HG02970 (cell line): ENCODE results near the gene APLP2.
"Not testable (repeated sequence)": the region's sequence is repeated elsewhere in the genome, so short reads cannot be mapped to it uniquely, and the experiment has no call there.

Experiments
- ATAC-seq: cut with Tn5 transposase; IDR thresholded peaks from one replicate; pipeline ENCODE4 v1.9.1; 2021; ENCODE audit warnings: mild to moderate bottlenecking, moderate library complexity, moderate number of reproducible peaks; ENCODE audit not compliant: unreplicated experiment, low FRiP score

Gene APLP2

DNA sequence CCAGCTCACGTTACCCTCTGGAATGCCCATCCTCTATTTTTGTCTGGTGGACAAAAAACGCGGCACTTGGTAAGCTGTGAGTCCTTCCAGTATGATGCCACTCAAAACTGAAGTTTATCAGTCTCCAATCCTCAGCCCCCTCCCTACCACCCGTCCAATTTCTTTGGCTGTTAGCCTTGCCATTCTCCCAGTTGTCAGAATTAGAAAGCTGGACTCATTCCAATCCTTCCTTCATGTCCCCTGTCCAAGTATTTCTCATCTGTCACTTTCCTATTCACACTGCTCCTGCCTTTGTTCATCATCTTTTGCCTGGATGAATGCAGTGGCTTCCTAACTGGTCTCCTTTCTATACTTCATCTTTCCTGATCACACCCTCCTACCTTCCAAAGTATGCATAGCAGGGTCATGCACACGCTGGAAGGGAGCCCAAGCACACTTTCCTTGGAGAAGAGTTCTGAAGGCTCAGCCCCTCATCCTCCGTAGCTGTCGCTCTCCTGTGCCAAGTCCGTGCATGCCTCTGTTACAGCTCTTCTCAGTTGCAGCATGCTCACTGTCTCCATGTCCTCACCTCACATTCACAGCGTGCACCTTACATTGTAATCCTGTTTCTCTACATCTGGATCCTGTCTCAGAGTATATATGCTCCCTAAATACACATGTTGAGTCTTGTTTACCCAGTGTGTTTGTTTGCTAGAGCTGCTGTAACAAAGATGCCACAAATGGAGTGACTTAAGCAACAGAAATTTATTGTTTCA, 19.4 kb downstream of the APLP2 start:
- ATAC-seq, result no peak

DNA sequence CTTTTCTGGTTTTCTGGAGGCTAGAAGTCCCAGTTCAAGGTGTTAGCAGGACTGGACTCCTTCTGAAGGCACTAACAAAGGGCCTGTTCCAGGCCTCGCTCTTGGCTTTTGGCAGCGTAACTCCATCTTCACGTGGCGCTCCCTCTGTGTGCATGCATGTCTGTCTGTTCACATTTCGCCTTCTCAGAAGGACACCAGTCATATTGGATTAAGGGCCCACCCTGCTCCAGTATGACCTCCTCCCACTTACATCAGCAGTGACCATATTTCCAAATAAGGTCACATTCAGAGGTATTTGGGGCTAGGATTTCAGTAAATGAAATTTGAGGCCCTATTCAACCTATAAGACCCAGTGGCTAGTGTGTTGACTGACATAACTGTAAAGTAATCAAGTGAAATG, 20.0 kb downstream of the APLP2 start:
- ATAC-seq, result no peak

DNA sequence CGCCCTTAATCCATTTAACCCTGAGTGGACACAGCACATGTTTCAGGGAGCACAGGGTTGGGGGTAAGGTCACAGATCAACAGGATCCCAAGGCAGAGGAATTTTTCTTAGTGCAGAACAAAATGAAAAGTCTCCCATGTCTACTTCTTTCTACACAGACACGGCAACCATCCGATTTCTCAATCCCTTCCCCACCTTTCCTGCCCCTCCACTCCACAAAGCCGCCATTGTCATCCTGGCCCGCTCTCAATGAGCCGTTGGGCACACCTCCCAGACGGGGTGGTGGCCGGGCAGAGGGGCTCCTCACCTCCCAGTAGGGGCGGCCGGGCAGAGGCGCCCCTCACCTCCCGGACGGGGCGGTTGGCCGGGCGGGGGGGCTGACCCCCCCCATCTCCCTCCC, 20.8 kb downstream of the APLP2 start:
- ATAC-seq, result not testable (repeated sequence)

DNA sequence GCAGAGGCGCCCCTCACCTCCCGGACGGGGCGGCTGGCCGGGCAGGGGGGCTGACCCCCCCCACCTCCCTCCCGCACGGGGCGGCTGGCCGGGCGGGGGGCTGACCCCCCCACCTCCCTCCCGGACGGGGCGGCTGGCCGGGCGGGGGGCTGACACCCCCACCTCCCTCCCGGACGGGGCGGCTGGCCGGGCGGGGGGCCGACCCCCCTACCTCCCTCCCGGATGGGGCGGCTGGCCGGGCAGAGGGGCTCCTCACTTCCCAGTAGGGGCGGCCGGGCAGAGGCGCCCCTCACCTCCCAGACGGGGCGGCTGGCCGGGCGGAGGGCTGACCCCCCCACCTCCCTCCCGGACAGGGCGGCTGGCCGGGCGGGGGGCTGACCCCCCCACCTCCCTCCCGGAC, 21.5 kb downstream of the APLP2 start:
- ATAC-seq, result not testable (repeated sequence)

DNA sequence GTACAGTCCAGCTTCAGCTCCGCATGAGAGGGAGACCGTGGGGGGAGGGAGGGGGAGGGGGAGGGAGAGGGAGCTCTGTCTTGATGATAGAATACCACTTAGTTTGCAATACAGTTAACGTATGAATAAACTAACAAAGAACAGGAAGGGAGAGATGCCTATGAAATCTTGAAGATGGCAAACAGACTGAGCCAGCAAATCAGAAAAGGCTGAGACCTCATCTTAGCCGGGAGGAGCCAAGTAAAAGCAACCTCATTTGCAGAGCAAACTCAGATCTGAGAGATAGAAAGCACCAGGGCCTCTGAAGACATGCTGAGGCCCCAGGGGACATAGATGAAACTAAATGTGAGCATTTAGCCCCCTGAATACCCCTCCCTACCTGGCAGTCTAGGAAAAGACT, 23.0 kb downstream of the APLP2 start:
- no peak for ATAC-seq

DNA sequence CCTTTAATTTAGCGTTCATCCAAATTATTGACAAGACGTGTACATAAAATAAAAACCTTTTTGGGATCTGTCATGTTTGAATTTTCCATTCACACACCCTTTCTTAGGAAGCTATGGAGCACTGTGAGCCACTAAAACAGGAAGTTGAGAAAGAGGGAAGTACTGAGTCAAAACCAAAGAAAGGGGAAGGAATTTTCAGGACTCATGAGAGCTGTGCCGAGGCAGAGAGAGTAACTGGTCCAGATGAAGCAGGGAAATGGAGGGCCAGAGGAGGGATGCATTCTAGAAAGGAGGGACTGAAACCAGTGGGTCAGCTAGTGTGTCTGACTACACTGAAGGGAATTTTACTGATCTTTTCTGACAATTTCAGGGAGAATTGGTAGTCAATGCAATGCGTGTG, 24.9 kb downstream of the APLP2 start:
- no peak for ATAC-seq

GRCh38 chr11:130095326-130095725, 25.6 kb downstream of the APLP2 start:
- ATAC-seq, result no peak

DNA sequence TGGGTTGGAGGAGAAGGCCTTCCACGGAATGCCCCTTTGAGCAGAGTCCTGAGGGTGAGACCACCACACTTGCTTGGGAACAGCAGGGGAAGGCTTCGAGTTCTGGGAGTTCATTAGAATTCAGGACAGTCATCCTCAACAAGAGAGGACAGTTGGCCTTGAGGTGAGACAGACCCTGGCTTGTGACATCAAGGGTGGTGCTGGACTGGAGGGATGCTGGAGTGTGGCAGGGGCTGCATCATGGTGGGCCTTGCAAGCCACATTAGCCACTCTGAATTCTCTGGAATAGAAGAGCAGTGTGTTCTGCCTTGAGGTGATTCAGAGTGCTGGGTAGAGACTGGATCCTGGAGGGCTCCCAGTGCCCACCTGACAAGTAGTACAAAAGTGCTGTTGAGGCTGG, 26.3 kb downstream of the APLP2 start:
- ATAC-seq, result no peak

DNA sequence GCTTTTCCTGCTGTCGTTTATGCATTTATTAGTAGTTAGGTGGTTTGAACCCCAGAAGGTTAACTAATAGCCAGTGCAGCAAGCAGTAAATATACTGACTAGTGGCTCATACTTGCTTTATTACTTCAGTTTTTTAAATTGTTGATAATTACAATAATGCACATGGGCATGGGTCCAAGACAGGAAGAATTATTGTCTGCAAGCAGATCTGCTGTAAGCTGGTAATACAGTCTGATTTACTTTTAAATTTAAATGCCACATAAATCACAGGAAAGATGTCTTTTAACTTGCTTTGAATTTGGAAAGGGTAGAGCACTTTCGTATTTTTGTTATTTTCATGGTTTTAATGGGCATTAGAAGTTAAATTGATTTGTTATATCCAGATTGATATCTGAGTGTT, 27.1 kb downstream of the APLP2 start:
- ATAC-seq, result no peak

DNA sequence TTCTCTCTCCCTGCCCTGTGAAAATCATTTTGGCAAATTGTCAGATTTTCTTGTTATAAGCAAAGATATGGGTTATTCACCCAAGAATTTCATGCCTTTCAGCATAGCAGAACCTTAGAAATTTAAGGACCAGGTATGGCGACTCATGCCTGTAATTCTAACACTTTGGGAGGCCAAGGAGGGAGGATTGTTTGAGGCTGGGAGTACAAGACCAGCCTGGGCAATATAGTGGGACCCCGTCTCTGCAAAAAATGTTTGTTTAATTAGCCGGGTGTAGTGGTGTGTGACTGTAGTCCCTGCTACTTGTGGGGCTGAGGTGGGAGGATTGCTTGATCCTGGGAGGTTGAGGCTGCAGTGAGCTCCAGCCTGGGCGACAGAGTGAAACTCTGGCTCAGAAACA, 27.6 kb downstream of the APLP2 start:
- no peak for ATAC-seq

GRCh38 chr11:130099356-130099755, 29.7 kb downstream of the APLP2 start:
- no peak for ATAC-seq

DNA sequence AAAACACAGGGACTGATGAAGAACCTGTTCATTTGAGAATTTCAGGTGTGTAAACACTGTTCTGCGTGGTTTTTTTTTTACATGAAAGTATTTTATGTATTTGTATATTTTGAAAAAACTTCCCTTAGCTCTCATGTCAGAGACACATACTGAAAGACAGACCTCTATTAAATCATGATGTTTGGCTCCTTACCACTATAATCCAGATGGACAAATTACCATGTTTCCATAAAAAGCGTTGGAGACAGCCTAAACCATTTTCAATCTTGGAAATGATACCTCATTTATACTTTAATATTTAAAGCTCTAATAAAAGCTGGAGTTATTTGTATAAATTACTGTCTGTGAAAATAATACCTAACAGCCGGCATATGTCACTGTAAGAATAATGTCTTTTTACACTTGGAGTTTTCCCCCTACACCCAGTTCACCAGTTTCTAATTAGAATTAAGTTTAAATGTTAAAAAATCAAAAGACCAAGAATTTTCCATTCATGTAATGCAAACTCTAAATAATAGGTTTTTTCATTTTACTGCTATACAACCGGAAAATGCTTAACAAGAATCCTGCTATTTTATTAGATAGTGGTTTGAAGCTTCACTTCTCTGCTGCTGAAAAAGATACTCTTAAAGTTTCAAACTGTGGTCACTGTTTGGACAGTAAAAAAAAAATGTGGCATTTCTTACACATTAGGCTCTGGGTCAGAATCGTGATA, 30.8 kb downstream of the APLP2 start:
- no peak for ATAC-seq

DNA sequence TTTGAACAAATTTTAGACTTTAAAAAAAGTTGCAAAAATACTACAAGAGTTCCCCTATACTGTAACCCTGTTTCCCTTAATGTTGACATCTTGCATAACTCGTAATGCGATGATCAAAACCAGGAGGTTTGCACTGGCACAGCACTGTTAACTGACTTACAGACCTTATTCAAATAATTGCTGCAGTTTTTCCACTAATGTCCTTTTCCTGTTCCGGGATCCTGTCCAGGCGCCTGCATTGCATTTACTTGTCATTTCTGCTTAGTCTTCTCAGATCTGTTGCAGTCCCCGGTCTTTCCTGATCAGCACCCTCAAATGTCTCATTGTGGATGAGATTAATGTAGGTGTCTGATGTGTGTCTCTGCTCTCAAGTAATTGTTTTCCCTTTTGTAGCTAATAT, 32.0 kb downstream of the APLP2 start:
- ATAC-seq, result no peak

DNA sequence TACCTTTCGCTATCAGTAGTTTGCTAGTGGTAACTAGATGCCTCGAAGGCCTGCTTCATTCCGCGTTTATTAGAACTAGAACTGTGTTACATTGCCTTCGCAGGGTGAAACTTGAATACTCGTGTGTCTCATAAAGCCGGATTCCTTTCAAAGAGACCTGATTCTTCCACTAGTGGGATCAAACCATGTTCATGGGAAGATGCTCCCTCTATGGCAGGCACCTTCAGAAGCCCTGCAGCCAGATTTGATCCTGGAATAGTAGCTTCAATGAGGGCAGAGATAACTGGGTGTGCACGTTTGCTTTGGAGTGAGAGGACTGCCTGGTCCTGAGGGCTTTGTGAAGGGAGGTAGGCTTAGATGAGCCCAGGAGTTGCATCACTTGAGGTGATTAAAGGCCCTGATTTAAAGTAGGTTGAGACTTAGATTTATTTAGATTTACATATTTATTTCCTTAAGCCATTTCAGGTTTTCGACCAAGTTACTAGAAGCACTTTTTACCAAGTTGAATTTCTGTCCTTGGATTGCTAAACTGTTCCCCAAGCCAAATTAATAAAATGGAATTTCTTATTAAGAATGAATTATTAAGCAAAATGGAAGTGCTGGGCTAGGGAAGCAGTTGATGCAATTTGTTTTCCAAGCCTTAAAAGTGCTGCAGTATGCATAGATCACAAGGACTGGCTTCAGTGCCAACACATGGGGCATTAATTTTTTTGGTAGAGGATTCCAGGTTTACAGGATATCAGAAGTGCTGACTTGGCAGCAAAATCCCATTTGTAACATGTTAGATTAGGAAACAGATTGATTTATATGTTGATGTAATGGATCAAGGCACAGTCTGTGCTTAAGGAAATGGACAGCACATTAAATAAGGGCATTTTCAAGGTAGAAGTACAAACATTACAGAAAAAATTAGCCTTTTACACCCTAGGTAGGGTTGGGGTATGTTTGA, 32.9 kb downstream of the APLP2 start:
- ATAC-seq, result no peak

GRCh38 chr11:130103296-130103814, 33.7 kb downstream of the APLP2 start:
- ATAC-seq, result no peak

- ATAC-seq, result no peak
Observed at GRCh38 chr11:130106381-130106780, 36.7 kb downstream of the APLP2 start.

DNA sequence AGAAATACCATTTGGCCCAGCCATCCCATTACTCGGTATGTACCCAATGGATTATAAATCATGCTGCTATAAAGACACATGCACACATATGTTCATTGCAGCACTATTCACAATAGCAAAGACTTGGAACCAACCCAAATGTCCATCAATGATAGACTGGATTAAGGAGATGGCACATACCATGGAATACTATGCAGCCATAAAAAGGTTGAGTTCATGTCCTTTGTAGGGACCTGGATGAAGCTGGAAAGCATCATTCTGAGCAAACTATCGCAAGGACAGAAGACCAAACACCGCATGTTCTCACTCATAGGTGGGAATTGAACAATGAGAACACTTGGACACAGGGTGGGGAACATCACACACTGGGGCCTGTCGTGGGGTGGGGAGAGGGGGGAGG, 39.0 kb downstream of the APLP2 start:
- not testable (repeated sequence) for ATAC-seq

GRCh38 chr11:130109386-130109785, 39.7 kb downstream of the APLP2 start:
- ATAC-seq, result no peak

GRCh38 chr11:130110339-130111108, 40.8 kb downstream of the APLP2 start:
- no peak for ATAC-seq
